Body of pancreas (tissue), 4 donors: ENCODE measurements around the gene RAB5IF. TPM values are rescaled to one million over a fixed set of nuclear protein-coding genes. Genes with fewer than 3 reads are reported as not detected.
"Not testable (repeated sequence)": the region's sequence is repeated elsewhere in the genome, so short reads cannot be mapped to it uniquely, and the experiment has no call there.

Experiments
- ATAC-seq: fragments of 150-250 bp; one replicate; pipeline ENCODE4 v1.9.1; 2016
- DNase-seq, 4 donors: peaks; one replicate each; pipeline ENCODE4 v3.0.0-alpha.2; 2019
- H3K27ac ChIP-seq, 4 donors: fragments of 200-600 bp; sonication (generic); 1 replicate in 3 of 4; 2 replicates in 1 of 4; pipeline versions ENCODE4 v1.5.1 to v1.6.1; 2016 to 2019; ENCODE audit warnings: mild to moderate bottlenecking in 1 of 4, mixed read lengths in 1 of 4, moderate library complexity in 1 of 4
- H3K27me3 ChIP-seq, 2 donors: fragments of 200-600 bp; sonication (generic); one replicate each; pipeline ENCODE4 v1.6.0; 2016; ENCODE audit warnings: mild to moderate bottlenecking in 1 of 2
- H3K36me3 ChIP-seq, 2 donors: fragments of 200-600 bp; sonication (generic); replicated peaks in 1 of 2; 2 replicates each; pipeline ENCODE4 v1.5.1; 2016; ENCODE audit warnings: low read depth in 2 of 2; ENCODE audit not compliant: insufficient read depth in 1 of 2
- H3K4me1 ChIP-seq: fragments of 200-600 bp; sonication (generic); one replicate; pipeline ENCODE4 v1.6.0; 2016
- H3K4me3 ChIP-seq, 2 donors: fragments of 200-600 bp; sonication (generic); 1 replicate in 1 of 2; 2 replicates in 1 of 2; pipeline ENCODE4 v1.5.1; 2016 to 2019
- H3K9me3 ChIP-seq, 3 donors: fragments of 200-600 bp; sonication (generic); 1 replicate in 2 of 3; 2 replicates in 1 of 3; pipeline ENCODE4 v1.5.1; 2016
- POLR2A ChIP-seq, 3 donors: fragments of 450-650 bp; IDR thresholded peaks; one replicate each; pipeline ENCODE4 v1.6.1; 2016; ENCODE audit warnings: antibody characterized with exemption in 3 of 3, mild to moderate bottlenecking in 2 of 3
- WGBS, 2 donors: methylation state at CpG; one replicate each; pipeline ENCODE4 v1.1.5; 2017; 5-methylcytosine and 5-hydroxymethylcytosine counted together
- intact Hi-C: fragments of 100-400 bp; cut with DNase I; formaldehyde crosslinking; loops from one replicate; pipeline ENCODE4 v1.15.1; 2023
- total RNA-seq, 2 donors: library from RNA; depleted of rRNA; stranded (reverse); fragments of >200 nt; gene quantifications; one replicate each; pipeline ENCODE4 v1.1.0, GENCODE V29; 2016
- TF ChIP-seq, protein P1 (sequence below), 7 experiments: fragments of 450-650 bp in 4 of 7; fragments of 200-600 bp in 3 of 7; sonication (generic) in 3 of 7; IDR thresholded peaks; one replicate each; pipeline ENCODE4 v1.5.1; 2016 to 2019; ENCODE audit warnings: antibody characterized with exemption in 7 of 7

The RAB5IF gene
- total RNA-seq, 2 donors from 2014 or later, result 27.0 to 42.0 TPM

GRCh38 chr20:36631646-36632045 lies 26.1 kb downstream of the RAB5IF start:
- no peaks in the 10 kb centered on the region for H3K27me3 ChIP-seq
- DNase-seq, result no peak
- H3K9me3 ChIP-seq, result no peaks in the 10 kb centered on the region
- 69 to 84% methylated on average over 6 of the region's 6 CpGs for WGBS, 2 donors
- no peaks in the 10 kb centered on the region for H3K4me1 ChIP-seq
- H3K4me3 ChIP-seq, result no peak overlapping the region
- TF ChIP-seq POLR2A (IDR thresholded peaks at IDR 0.05), result no peak
- TF ChIP-seq, protein P1, sequence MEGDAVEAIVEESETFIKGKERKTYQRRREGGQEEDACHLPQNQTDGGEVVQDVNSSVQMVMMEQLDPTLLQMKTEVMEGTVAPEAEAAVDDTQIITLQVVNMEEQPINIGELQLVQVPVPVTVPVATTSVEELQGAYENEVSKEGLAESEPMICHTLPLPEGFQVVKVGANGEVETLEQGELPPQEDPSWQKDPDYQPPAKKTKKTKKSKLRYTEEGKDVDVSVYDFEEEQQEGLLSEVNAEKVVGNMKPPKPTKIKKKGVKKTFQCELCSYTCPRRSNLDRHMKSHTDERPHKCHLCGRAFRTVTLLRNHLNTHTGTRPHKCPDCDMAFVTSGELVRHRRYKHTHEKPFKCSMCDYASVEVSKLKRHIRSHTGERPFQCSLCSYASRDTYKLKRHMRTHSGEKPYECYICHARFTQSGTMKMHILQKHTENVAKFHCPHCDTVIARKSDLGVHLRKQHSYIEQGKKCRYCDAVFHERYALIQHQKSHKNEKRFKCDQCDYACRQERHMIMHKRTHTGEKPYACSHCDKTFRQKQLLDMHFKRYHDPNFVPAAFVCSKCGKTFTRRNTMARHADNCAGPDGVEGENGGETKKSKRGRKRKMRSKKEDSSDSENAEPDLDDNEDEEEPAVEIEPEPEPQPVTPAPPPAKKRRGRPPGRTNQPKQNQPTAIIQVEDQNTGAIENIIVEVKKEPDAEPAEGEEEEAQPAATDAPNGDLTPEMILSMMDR (IDR thresholded peaks at IDR 0.05), result no peak
- H3K27ac ChIP-seq, result no peak overlapping the region
- intact Hi-C loops, result no loop called here
- no peaks in the 10 kb centered on the region for H3K36me3 ChIP-seq
- ATAC-seq, result no peak

GRCh38 chr20:36632147-36632486 lies 26.5 kb downstream of the RAB5IF start:
- Histone ChIP-seq H3K4me1 (no peaks in the 10 kb centered on the region), H3K4me3 (no peak overlapping the region), H3K9me3 (no peaks in the 10 kb centered on the region), H3K36me3 (no peaks in the 10 kb centered on the region), H3K27me3 (no peaks in the 10 kb centered on the region), H3K27ac (no peak overlapping the region)
- DNase-seq (no peak), ATAC-seq (no peak)
- 58 to 68% methylated on average over 3 of the region's 3 CpGs for WGBS, 2 donors
- intact Hi-C loops, result no loop called here
- TF ChIP-seq, protein P1 (IDR thresholded peaks at IDR 0.05), result no peak
- no peak for TF ChIP-seq POLR2A (IDR thresholded peaks at IDR 0.05)

DNA sequence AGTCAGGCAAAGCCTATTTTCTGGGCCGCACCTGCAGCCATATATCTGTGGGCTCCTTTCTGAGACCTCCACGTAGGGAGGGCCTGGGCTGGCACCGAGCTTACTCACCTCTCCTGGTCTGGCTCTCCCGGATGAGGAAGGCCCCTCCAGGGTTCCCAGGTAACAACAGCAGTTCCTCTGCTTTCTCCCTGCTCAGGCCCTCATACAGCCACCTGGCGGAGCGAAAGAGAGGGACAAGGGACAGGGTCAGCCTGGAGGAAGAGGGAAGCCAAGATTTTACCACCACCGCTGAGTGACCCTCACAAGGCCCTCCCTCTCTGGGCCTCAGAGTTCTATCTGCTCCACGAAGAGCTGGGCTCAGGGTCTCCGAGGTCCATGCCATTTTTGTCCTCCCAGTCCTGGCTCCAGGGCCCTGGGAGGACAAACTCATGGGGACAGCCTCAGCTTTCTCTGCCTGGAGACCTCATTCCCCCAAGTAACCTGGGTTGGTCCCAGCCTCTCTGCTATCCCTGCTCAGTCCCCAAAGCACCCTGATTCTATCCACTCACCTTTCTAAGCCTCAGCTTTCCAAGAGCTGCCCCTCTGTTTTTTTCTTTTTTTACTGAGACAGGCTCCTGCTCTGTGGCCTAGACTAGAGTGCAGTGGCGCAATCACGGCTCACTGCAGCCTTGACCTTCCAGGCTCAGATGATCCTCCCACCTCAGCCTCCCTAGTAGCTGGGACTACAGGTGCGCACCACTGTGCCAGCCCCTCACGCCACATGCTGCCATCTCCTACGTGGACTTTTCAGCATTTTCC lies 27.1 kb downstream of the RAB5IF start:
- TF ChIP-seq, protein P1 (IDR thresholded peaks at IDR 0.05), result no peak
- TF ChIP-seq POLR2A (IDR thresholded peaks at IDR 0.05), result no peak
- intact Hi-C loops, result no loop called here
- H3K9me3 ChIP-seq, result no peaks in the 10 kb centered on the region
- no peak overlapping the region for H3K27ac ChIP-seq
- peak in 2 of 4 donors; percentile 20 to 27 for DNase-seq
- ATAC-seq, result no peak
- no peaks in the 10 kb centered on the region for H3K36me3 ChIP-seq
- no peak overlapping the region for H3K4me3 ChIP-seq
- H3K27me3 ChIP-seq, result no peaks in the 10 kb centered on the region
- no peaks in the 10 kb centered on the region for H3K4me1 ChIP-seq
- 69 to 76% methylated on average over 9 to 14 of the region's 14 CpGs for WGBS, 2 donors

DNA sequence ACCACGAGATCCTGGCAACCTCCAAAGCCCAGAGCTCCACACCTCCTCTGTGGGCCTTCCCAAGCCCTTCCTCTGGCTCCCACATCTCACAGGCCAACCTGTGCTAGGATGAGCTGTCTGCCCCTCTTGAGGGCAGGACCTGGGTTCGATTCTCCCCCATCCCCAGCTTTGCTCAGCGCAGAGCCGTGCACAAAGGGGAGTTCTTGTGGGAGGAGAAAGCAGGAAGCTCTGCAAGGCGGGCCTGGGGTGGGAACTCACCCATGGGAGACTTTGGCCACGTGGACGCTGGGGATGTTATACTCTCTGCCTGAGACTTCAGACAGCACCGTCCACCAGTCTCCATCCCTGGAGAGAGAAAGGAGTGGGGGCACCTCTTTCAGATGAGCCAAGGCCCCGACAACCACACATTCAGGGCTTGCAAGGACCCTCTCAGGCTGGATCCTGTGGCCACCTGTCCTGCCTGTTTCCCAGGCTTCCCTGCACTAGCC lies 27.8 kb downstream of the RAB5IF start:
- TF ChIP-seq, protein P1 (IDR thresholded peaks at IDR 0.05), result no peak
- no peak for TF ChIP-seq POLR2A (IDR thresholded peaks at IDR 0.05)
- Histone ChIP-seq H3K27ac (no peak overlapping the region), H3K4me1 (no peaks in the 10 kb centered on the region), H3K27me3 (no peaks in the 10 kb centered on the region), H3K36me3 (no peaks in the 10 kb centered on the region), H3K4me3 (no peak overlapping the region), H3K9me3 (no peaks in the 10 kb centered on the region)
- ATAC-seq, result no peak
- intact Hi-C loops, result no loop called here
- WGBS, 2 donors, result 70 to 78% methylated on average over 1 to 9 of the region's 9 CpGs
- DNase-seq, result no peak

- no peaks in the 10 kb centered on the region for H3K36me3 ChIP-seq
- no peak for TF ChIP-seq POLR2A (IDR thresholded peaks at IDR 0.05)
- TF ChIP-seq, protein P1 (IDR thresholded peaks at IDR 0.05), result no peak
- H3K9me3 ChIP-seq, result no peaks in the 10 kb centered on the region
- H3K27ac ChIP-seq, result no peak overlapping the region
- ATAC-seq (no peak), DNase-seq (no peak)
- no peaks in the 10 kb centered on the region for H3K4me1 ChIP-seq
- WGBS, 2 donors, result 80 to 84% methylated on average over 7 to 11 of the region's 11 CpGs
- no peaks in the 10 kb centered on the region for H3K27me3 ChIP-seq
- H3K4me3 ChIP-seq, result no peak overlapping the region
- intact Hi-C loops, result no loop called here
Observed at GRCh38 chr20:36634342-36634741, 28.8 kb downstream of the RAB5IF start.

DNA sequence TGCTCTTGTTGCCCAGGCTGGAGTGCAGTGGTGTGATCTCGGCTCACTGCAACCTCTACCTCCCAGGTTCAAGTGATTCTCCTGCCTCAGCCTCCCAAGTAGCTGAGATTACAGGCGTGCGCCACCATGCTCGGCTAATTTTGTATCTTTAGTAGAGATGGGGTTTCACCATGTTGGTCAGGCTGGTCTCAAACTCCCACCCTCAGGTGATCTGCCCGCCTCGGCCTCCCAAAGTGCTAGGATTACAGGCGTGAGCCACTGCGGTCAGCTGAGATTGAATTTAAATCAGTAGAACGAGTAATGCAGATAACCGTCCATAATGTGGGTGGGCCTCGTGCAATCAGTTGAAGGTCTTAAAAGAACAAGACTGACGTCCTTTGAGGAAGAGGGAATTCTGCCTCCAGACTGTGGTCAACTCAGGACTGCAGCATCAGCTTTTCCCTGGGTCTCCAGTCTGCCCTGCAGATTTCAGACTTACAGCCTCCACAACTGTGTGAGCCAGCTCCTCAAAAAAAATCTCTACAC lies 33.4 kb downstream of the RAB5IF start:
- H3K27ac ChIP-seq, ATAC-seq, DNase-seq, H3K4me1 ChIP-seq, H3K36me3 ChIP-seq, intact Hi-C loops, H3K9me3 ChIP-seq, H3K4me3 ChIP-seq, H3K27me3 ChIP-seq: not testable (repeated sequence)
- WGBS, 2 donors, result 92 to 93% methylated on average over 12 of the region's 12 CpGs
